ENCODE results near the gene BET1L.

- TF ChIP-seq POLR2AphosphoS5 (IDR thresholded peaks at IDR 0.05): no peak
- TF ChIP-seq CTCF (IDR thresholded peaks at IDR 0.05): no peak
- no peak for TF ChIP-seq POLR2A (IDR thresholded peaks at IDR 0.05)
These were observed 6.8 kb downstream of the BET1L start for GRCh38 chr11:200224-201003.

All from prostate gland (tissue), 2 donors.